ENCODE data around the gene TARBP2.

- TF ChIP-seq CTCF (IDR thresholded peaks at IDR 0.05; ENCODE audit: low read depth, low read length, missing input control) (no peak), REST (IDR thresholded peaks at IDR 0.05) (no peak), YY1 (IDR thresholded peaks at IDR 0.05) (no peak), TAF1 (conservative IDR thresholded peaks at IDR 0.05) (no peak), EGR1 (IDR thresholded peaks at IDR 0.05; ENCODE audit: low read depth in 2 of 2) (no peak), RAD21 (IDR thresholded peaks at IDR 0.05) (no peak), FOXA2 (IDR thresholded peaks at IDR 0.05) (no peak)
Observed at GRCh38 chr12:53462935-53463334, 38.1 kb upstream of the TARBP2 start.

All from liver (tissue), 3 donors.